NCI-H187 treated with DMSO at 0.1 percent for 48 hours (cell line): ENCODE results near the gene DDIT4.
"Not testable (repeated sequence)": the region's sequence is repeated elsewhere in the genome, so short reads cannot be mapped to it uniquely, and the experiment has no call there.

Experiments
- DNase-seq: peaks from one replicate; lab custom pipeline; 2025; lab: John Stamatoyannopoulos, UW

The DDIT4 gene

DNA sequence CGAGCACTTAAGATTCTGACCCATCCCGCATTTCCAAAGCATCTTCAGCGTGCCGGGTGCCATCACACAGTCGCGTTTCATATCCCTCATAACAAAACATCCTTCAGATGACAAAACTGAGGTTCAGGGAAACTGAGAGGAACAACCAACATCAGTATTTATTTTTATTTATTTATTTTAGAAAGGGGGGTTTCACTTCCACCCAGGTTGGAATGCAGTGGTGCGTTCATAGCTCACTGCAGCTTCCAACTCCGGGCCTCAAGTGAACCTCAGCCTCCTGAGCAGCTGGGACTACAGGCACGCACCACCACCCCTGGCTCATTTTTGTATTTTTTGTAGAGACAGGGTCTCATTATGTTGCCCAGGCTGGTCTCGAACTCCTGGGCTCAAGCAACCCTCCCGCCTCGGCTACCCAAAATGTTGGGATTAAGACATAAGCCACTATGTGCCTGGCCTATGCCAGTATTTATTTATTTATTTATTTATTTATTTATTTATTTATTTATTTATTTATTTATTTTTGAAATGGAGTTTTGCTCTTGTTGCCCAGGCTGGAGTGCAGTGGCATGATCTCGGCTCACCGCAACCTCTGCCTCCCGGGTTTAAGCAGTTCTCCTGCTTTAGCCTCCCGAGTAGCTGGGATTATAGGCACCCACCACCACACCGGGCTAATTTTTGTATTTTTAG, 24.4 kb upstream of the DDIT4 start:
- DNase-seq, result not testable (repeated sequence)

GRCh38 chr10:72250666-72251065, 23.1 kb upstream of the DDIT4 start:
- DNase-seq, result no peak

GRCh38 chr10:72251635-72252034, 22.1 kb upstream of the DDIT4 start:
- DNase-seq, result no peak

- no peak for DNase-seq
These were observed 20.8 kb upstream of the DDIT4 start for GRCh38 chr10:72252972-72253371.

- no peak for DNase-seq
These were observed 20.1 kb upstream of the DDIT4 start for GRCh38 chr10:72253578-72253977.

- no peak for DNase-seq
These were observed 18.7 kb upstream of the DDIT4 start for GRCh38 chr10:72254813-72255568.

DNA sequence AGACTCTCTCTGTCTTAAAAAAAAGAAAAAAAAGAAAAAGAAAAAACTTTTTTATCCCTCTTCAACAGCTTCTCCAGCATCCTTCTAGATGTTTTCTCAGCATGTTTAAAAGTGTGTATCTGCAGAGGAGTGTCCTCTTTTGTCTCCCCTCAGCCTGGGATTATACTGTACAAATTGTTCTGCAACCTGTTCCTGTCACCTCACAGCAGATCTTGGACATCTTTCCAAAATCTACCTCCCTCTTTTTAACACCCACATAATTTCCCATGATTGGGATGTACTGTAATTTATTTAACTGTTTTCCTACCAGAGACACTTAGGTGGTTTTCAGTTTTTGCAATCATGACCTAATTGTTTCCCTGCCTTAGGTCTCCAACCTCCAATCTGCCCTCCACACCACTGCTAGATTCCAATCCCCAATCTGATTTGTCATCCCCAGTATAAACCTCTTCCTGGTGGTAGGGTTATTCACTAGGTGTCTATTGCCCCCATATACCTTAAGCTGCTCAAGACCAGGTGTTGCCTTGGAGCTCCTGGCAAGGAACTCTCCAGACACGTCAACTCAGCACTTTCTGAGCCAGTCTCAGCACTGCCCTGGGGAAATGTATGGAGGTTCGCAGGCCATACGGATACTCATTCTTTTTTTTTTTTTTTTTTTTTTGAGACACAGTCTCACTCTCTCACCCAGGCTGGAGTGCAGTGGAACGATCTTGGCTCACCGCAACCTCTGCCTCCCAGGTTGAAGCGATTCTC, 17.6 kb upstream of the DDIT4 start:
- DNase-seq, result no peak

DNA sequence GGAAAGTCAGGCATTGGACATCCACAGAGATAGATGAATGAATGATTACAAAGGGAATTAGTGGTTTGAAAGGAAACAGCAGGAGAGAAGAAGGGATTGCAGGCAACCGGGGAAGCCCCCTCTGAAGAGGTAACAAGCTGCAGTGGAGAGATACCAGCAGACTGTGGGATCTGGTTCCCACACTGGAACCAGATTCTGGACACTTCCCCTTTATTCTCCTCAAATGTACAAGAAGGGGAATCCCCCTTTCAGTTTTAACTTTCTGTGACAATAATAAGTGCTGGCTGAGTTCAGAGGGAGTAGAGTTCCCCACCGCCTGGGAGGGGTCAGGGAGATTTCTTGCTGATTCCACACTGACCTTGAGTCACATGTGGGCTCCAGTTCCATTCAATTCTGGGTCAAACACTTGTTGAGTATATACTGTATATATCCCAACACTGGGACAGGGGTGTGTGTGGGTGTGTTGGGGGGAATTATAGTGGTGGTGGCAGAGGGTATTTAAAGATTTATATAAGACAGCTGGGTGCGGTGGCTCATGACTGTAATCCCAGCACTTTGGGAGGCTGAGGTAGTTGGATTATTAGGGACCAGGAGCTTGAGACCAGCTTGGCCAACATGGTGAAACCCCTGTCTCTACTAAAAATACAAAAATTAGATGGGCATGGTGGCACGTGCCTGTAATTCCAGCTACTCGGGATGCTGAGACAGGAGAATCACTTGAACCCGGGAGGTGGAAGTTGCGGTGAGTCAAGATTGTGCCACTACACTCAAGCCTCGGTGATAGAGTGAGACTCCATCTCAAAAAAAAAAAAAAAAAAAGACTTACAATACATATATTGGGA, 16.5 kb upstream of the DDIT4 start:
- DNase-seq, result no peak

- DNase-seq, result no peak
These were observed 15.1 kb upstream of the DDIT4 start for GRCh38 chr10:72258617-72259016.

GRCh38 chr10:72259491-72260238, 14.1 kb upstream of the DDIT4 start:
- no peak for DNase-seq

- DNase-seq, result peak; percentile 21
These were observed 13.3 kb upstream of the DDIT4 start for GRCh38 chr10:72260239-72260975.

GRCh38 chr10:72260976-72261783, 12.5 kb upstream of the DDIT4 start:
- no peak for DNase-seq

DNA sequence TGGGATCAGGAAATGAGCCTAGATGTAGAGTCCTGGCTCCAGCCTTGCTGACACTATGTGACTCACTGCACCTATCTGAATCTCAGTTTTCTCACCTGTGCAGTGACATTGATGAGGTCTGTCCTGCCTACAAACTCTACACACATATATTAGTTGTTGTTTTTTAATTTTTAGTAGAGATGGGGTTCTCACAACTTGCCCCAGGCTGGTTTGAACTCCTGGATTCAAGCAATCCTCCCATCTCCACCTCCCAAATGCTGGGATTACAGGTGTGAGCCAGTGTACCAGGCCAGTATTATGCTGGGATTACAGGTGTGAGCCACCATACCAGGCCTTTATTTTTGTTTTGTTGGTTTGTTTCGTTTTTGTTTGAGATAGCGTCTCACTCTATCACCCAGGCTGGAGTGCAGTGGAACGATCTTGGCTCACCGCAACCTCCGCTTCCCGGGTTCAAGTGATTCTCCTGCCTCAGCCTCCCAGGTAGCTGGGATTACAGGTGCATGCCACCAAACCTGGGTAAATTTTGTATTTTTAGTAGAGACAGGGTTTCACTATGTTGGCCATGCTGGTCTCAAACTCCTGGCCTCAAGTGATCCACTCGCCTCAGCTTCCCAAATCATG, 11.8 kb upstream of the DDIT4 start:
- DNase-seq, result no peak

DNA sequence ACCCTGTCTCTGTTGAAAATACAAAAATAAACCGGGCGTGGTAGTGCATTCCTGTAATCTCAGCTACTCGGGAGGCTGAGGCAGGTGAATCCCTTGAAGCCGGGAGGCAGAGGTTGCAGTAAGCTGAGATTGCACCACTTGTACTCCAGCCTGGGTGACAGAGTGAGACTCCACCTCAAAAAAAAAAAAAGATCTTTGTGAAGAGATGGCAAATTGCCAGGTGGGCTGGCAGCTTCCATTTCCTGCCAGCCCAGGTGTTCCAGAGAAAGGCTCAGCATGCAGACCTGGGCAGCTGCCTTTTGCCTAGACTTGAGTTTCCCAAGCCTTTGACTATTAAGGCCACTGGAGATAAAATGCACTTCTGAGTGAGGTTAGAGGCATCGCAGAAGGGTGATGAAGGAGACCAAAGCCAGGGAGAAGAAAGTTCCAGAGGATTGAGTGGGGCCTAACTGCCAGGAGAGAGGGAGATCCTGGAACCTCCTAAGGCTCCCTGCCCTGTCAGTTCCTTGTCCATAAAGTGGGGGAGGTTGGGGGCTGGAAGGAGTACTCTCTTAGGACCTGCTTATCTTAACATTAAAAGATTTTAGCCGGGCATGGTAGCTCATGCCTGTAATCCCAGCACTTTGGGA, 10.0 kb upstream of the DDIT4 start:
- peak; percentile 62 for DNase-seq

DNA sequence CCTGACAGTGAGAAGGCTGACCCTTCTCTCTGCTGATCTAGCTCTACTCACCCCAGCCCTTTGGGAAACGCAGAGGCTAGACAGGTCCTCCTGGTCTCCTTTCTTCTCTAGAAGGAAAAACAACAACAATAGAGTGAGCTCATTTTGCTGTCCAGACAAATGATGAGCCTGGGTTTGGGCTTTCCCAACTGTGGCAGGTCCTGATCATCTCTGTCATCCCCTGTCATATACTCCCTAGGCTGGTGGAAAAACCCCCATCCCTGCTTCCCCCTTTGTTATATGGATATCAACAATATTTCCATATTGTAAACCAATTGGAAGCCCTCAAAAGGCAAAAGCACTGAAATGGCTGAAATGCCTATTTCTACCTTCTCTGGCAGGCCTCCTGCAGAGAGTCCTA, 9.2 kb upstream of the DDIT4 start:
- DNase-seq, result no peak

DNA sequence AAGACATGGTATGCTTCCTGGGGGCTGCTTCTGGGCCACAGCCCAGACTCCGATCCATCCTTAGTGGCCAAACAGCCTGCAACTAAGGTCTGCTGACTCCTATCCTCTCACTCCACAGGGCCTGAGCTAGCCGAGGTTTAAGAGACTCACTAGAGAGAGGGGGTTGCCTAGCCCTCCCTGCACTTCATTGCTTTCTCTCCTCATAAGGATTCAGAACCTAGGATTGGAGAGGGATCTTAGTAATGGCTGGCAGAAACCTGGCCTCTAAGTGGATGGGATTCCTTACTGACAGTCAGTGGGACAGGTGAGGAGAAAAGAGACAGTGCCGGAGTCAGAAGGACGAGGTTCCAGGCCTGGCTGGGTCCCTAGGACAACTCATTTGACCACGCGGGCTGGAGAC, 8.2 kb upstream of the DDIT4 start:
- DNase-seq, result no peak

DNA sequence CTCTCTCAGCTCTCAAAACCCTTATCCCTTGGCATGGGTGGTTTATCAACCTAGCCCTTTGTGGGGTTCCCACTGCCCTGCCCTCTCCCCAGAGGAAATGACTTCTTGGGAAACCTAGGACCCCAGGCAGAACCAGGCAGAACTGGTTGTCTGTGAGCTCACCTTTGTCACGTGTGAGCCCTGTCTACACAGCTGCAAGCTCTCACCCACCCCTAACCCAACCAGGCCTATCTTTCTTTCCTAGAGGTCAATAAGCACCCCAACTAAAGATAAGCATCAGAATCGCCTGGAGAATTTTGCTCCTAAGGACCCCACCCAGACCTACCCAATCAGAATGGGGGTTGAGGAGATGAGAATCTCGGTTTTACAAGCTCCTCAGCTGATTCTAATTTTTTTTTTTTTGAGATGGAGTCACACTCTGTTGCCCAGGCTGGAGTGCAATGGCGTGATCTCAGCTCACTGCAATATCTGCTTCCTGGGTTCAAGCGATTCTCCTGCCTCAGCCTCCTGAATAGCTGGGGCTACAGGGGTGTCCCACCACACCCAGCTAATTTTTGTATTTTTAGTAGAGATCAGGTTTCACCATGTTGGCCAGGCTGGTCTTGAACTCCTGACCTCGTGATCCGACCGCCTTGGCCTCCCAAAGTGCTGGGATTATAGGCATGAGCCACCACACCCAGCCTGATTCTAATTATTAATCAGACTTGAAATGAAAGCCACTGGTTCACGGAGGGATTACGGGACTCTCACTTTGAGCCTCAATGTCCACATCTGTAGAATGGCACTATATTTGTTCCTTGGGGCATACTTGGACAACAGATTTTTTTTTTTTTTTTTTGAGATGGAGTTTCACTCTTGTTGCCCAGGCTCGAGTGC, 7.5 kb upstream of the DDIT4 start:
- no peak for DNase-seq

- DNase-seq, result no peak
These were observed 6.3 kb upstream of the DDIT4 start for GRCh38 chr10:72267381-72267780.
